PC-9 (cell line): ENCODE results near the gene CFAP61.

Source experiments
- EZH2 ChIP-seq: fragments of 200-600 bp; sonication (generic); IDR thresholded peaks from 2 replicates; pipeline ENCODE4 v1.8.0; 2017; ENCODE audit warnings: antibody characterized with exemption, low read depth
- TF ChIP-seq, protein P1 (sequence below): fragments of 200-600 bp; sonication (generic); conservative IDR thresholded peaks from 2 replicates; pipeline ENCODE4 v1.6.1; 2017; ENCODE audit warnings: mixed run types, antibody characterized with exemption, mild to moderate bottlenecking, moderate library complexity

DNA sequence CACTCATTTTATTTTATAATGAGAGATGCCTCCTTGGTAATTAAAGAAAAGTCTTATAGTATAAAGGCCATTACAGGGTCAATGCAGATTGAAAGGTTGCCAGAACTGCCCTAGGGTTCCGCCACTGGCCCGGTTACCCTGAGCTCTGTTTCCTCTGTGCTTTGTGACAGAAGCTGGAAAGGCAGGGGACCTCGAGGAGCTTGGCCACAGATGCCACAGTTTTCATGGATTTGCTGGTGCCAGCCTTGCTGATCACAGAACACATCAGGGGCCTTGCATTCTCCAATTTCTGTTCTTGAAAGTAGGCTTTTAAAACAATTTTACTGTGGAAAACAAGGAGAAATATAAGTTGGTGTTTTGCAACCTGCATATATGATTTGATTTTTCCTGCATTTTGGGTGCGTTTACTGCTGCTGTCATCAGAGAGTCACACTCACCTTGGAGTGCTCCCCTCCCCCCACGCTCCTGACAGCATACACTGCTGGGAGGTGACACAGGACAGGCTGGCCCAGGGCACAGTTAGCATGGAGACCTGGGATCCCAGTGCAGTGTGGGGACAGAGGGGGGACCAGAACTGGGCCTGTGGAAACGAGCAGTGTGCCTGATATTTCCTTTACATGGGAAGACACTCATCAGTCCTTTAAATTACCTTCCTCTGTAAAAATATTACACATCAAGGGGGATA lies 142.8 kb downstream of the CFAP61 start:
- TF ChIP-seq, protein P1, sequence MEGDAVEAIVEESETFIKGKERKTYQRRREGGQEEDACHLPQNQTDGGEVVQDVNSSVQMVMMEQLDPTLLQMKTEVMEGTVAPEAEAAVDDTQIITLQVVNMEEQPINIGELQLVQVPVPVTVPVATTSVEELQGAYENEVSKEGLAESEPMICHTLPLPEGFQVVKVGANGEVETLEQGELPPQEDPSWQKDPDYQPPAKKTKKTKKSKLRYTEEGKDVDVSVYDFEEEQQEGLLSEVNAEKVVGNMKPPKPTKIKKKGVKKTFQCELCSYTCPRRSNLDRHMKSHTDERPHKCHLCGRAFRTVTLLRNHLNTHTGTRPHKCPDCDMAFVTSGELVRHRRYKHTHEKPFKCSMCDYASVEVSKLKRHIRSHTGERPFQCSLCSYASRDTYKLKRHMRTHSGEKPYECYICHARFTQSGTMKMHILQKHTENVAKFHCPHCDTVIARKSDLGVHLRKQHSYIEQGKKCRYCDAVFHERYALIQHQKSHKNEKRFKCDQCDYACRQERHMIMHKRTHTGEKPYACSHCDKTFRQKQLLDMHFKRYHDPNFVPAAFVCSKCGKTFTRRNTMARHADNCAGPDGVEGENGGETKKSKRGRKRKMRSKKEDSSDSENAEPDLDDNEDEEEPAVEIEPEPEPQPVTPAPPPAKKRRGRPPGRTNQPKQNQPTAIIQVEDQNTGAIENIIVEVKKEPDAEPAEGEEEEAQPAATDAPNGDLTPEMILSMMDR, result no peak
- no peak for TF ChIP-seq EZH2
